Activated naive CD4-positive, alpha-beta T cell treated with anti-CD3 and anti-CD28 coated beads, Interleukin-2, amount 10 ng/mL, durations not matched to agents 7 days and 5 days (primary cell): ENCODE measurements around the gene USO1.
"Not testable (repeated sequence)": the region's sequence is repeated elsewhere in the genome, so short reads cannot be mapped to it uniquely, and the experiment has no call there.

Experiments
- CTCF ChIA-PET: fragments of 350-600 bp; sonication (Branson Sonifier 250); formaldehyde crosslinking; loops from one replicate; lab custom pipeline; 2021; ENCODE audit warnings: antibody characterized with exemption; lab: Charles Lee
- DNase-seq: peaks from one replicate; pipeline ENCODE4 v3.0.0-alpha.2; 2020
- H3K27ac Mint-ChIP-seq: one replicate; pipeline ENCODE4 v1.8.0; 2021; ENCODE audit warnings: mild to moderate bottlenecking, moderate library complexity, mixed read lengths
- H3K27me3 Mint-ChIP-seq: one replicate; pipeline ENCODE4 v1.8.0; 2021; ENCODE audit warnings: mild to moderate bottlenecking, mixed read lengths
- H3K36me3 Mint-ChIP-seq: one replicate; pipeline ENCODE4 v1.8.0; 2021; ENCODE audit warnings: mixed read lengths
- H3K4me1 Mint-ChIP-seq: one replicate; pipeline ENCODE4 v1.8.0; 2021; ENCODE audit warnings: mixed read lengths
- H3K4me3 Mint-ChIP-seq: one replicate; pipeline ENCODE4 v1.8.0; 2021; ENCODE audit warnings: mild to moderate bottlenecking, moderate library complexity, mixed read lengths
- H3K9me3 Mint-ChIP-seq: one replicate; pipeline ENCODE4 v1.8.0; 2021; ENCODE audit warnings: mixed read lengths

USO1 gene

GRCh38 chr4:75745721-75746199, 21.4 kb downstream of the USO1 start:
- Mint-ChIP-seq H3K36me3 (peaks cover 7% of the 10 kb centered on the region), H3K27ac (no peak overlapping the region), H3K9me3 (no peaks in the 10 kb centered on the region), H3K4me3 (no peak overlapping the region), H3K27me3 (no peaks in the 10 kb centered on the region), H3K4me1 (no peaks in the 10 kb centered on the region)
- DNase-seq: no peak
- CTCF ChIA-PET: interaction anchor here (1.2 kb wide), 1 partner anchor 102 kb away, joined by 3 read pairs; no protein-coding TSS in a partner anchor

- CTCF ChIA-PET: no interaction called here
- H3K4me3 Mint-ChIP-seq: no peak overlapping the region
- no peak for DNase-seq
- H3K36me3 Mint-ChIP-seq: peaks cover 27% of the 10 kb centered on the region
- H3K9me3 Mint-ChIP-seq: no peaks in the 10 kb centered on the region
- H3K27me3 Mint-ChIP-seq: no peaks in the 10 kb centered on the region
- H3K4me1 Mint-ChIP-seq: no peaks in the 10 kb centered on the region
- H3K27ac Mint-ChIP-seq: no peak overlapping the region
These were observed 28.3 kb downstream of the USO1 start for GRCh38 chr4:75752637-75753036.

GRCh38 chr4:75769036-75769435, 44.7 kb downstream of the USO1 start:
- CTCF ChIA-PET: no interaction called here
- H3K27me3 Mint-ChIP-seq: no peaks in the 10 kb centered on the region
- no peak overlapping the region for H3K27ac Mint-ChIP-seq
- DNase-seq: no peak
- no peaks in the 10 kb centered on the region for H3K4me1 Mint-ChIP-seq
- peaks cover 29% of the 10 kb centered on the region for H3K36me3 Mint-ChIP-seq
- no peaks in the 10 kb centered on the region for H3K9me3 Mint-ChIP-seq
- H3K4me3 Mint-ChIP-seq: no peak overlapping the region

- Mint-ChIP-seq H3K4me3 (no peak overlapping the region), H3K36me3 (peaks cover 45% of the 10 kb centered on the region), H3K27ac (no peak overlapping the region), H3K27me3 (no peaks in the 10 kb centered on the region), H3K4me1 (no peaks in the 10 kb centered on the region), H3K9me3 (no peaks in the 10 kb centered on the region)
- CTCF ChIA-PET: no interaction called here
- no peak for DNase-seq
These were observed 47.2 kb downstream of the USO1 start for GRCh38 chr4:75771607-75772006.

GRCh38 chr4:75777589-75777988, 53.2 kb downstream of the USO1 start:
- Mint-ChIP-seq H3K4me3 (no peak overlapping the region), H3K4me1 (no peaks in the 10 kb centered on the region), H3K27ac (no peak overlapping the region), H3K9me3 (no peaks in the 10 kb centered on the region), H3K36me3 (peaks cover 56% of the 10 kb centered on the region), H3K27me3 (no peaks in the 10 kb centered on the region)
- CTCF ChIA-PET: no interaction called here
- no peak for DNase-seq

- Mint-ChIP-seq H3K9me3 (no peaks in the 10 kb centered on the region), H3K27ac (no peak overlapping the region), H3K27me3 (no peaks in the 10 kb centered on the region), H3K4me1 (no peaks in the 10 kb centered on the region), H3K4me3 (no peak overlapping the region), H3K36me3 (peaks cover 54% of the 10 kb centered on the region)
- no peak for DNase-seq
- CTCF ChIA-PET: no interaction called here
These were observed 54.9 kb downstream of the USO1 start for GRCh38 chr4:75779105-75779757.

GRCh38 chr4:75781305-75781704, 56.9 kb downstream of the USO1 start:
- H3K36me3 Mint-ChIP-seq: peaks cover 38% of the 10 kb centered on the region

GRCh38 chr4:75786526-75786925, 62.1 kb downstream of the USO1 start:
- CTCF ChIA-PET: interaction anchor here (0.5 to 0.7 kb wide), 2 partner anchors 138 to 167 kb away, joined by 3 read pairs; no protein-coding TSS in a partner anchor
- no peak overlapping the region for H3K27ac Mint-ChIP-seq
- peaks cover 20% of the 10 kb centered on the region for H3K36me3 Mint-ChIP-seq
- H3K9me3 Mint-ChIP-seq: no peaks in the 10 kb centered on the region
- DNase-seq: no peak
- H3K27me3 Mint-ChIP-seq: no peaks in the 10 kb centered on the region
- no peaks in the 10 kb centered on the region for H3K4me1 Mint-ChIP-seq
- H3K4me3 Mint-ChIP-seq: no peak overlapping the region

More at GRCh38 chr4:75781305-75781704, 56.9 kb downstream of the USO1 start:
- DNase-seq: no peak
- no peaks in the 10 kb centered on the region for H3K4me1 Mint-ChIP-seq
- H3K27ac Mint-ChIP-seq: no peak overlapping the region
- no peaks in the 10 kb centered on the region for H3K9me3 Mint-ChIP-seq
- CTCF ChIA-PET: no interaction called here
- no peaks in the 10 kb centered on the region for H3K27me3 Mint-ChIP-seq
- no peak overlapping the region for H3K4me3 Mint-ChIP-seq

GRCh38 chr4:75786938-75787337, 62.6 kb downstream of the USO1 start:
- Mint-ChIP-seq H3K4me1 (no peaks in the 10 kb centered on the region), H3K9me3 (no peaks in the 10 kb centered on the region), H3K27me3 (no peaks in the 10 kb centered on the region), H3K27ac (no peak overlapping the region), H3K36me3 (peaks cover 20% of the 10 kb centered on the region), H3K4me3 (no peak overlapping the region)
- DNase-seq: no peak
- CTCF ChIA-PET: interaction anchor here (0.5 to 0.7 kb wide), 3 partner anchors 61 to 167 kb away, joined by 3 read pairs; no protein-coding TSS in a partner anchor

GRCh38 chr4:75790024-75790423, 65.6 kb downstream of the USO1 start:
- no peaks in the 10 kb centered on the region for H3K27me3 Mint-ChIP-seq
- CTCF ChIA-PET: no interaction called here
- DNase-seq: no peak
- no peaks in the 10 kb centered on the region for H3K9me3 Mint-ChIP-seq
- H3K36me3 Mint-ChIP-seq: peaks cover 24% of the 10 kb centered on the region
- no peak overlapping the region for H3K4me3 Mint-ChIP-seq
- no peak overlapping the region for H3K27ac Mint-ChIP-seq
- H3K4me1 Mint-ChIP-seq: no peaks in the 10 kb centered on the region

GRCh38 chr4:75800972-75801371, 76.6 kb downstream of the USO1 start:
- Mint-ChIP-seq H3K4me1 (no peaks in the 10 kb centered on the region), H3K4me3 (no peak overlapping the region), H3K9me3 (no peaks in the 10 kb centered on the region), H3K36me3 (peaks cover 30% of the 10 kb centered on the region), H3K27me3 (no peaks in the 10 kb centered on the region), H3K27ac (no peak overlapping the region)
- CTCF ChIA-PET: no interaction called here
- no peak for DNase-seq

- DNase-seq, H3K27ac Mint-ChIP-seq, H3K27me3 Mint-ChIP-seq, CTCF ChIA-PET, H3K9me3 Mint-ChIP-seq, H3K4me3 Mint-ChIP-seq, H3K4me1 Mint-ChIP-seq: not testable (repeated sequence)
- H3K36me3 Mint-ChIP-seq: peaks cover 36% of the 10 kb centered on the region
These were observed 81.7 kb downstream of the USO1 start for GRCh38 chr4:75806035-75806434.

GRCh38 chr4:75817901-75818300, 93.5 kb downstream of the USO1 start:
- H3K4me1 Mint-ChIP-seq: no peaks in the 10 kb centered on the region
- no peaks in the 10 kb centered on the region for H3K27me3 Mint-ChIP-seq
- no peak overlapping the region for H3K4me3 Mint-ChIP-seq
- no peak overlapping the region for H3K27ac Mint-ChIP-seq
- H3K36me3 Mint-ChIP-seq: peaks cover 20% of the 10 kb centered on the region
- H3K9me3 Mint-ChIP-seq: no peaks in the 10 kb centered on the region
- DNase-seq: no peak
- CTCF ChIA-PET: no interaction called here

GRCh38 chr4:75819121-75819520, 94.7 kb downstream of the USO1 start:
- no peak for DNase-seq
- H3K36me3 Mint-ChIP-seq: peaks cover 18% of the 10 kb centered on the region
- no peaks in the 10 kb centered on the region for H3K9me3 Mint-ChIP-seq
- H3K4me1 Mint-ChIP-seq: no peaks in the 10 kb centered on the region
- CTCF ChIA-PET: no interaction called here
- H3K4me3 Mint-ChIP-seq: no peak overlapping the region
- H3K27me3 Mint-ChIP-seq: no peaks in the 10 kb centered on the region
- no peak overlapping the region for H3K27ac Mint-ChIP-seq

- no peaks in the 10 kb centered on the region for H3K9me3 Mint-ChIP-seq
- peaks cover 8% of the 10 kb centered on the region for H3K36me3 Mint-ChIP-seq
- no peak overlapping the region for H3K4me3 Mint-ChIP-seq
- DNase-seq: no peak
- H3K4me1 Mint-ChIP-seq: no peaks in the 10 kb centered on the region
- H3K27me3 Mint-ChIP-seq: no peaks in the 10 kb centered on the region
- CTCF ChIA-PET: no interaction called here
- no peak overlapping the region for H3K27ac Mint-ChIP-seq
These were observed 95.8 kb downstream of the USO1 start for GRCh38 chr4:75820197-75820596.
